GM23248 (cell line): ENCODE data around the gene BRINP3. TPM values are rescaled to one million over a fixed set of nuclear protein-coding genes. Genes with fewer than 3 reads are reported as not detected.

Experiments
- DNase-seq: peaks from one replicate; pipeline ENCODE4 v3.0.0-alpha.2; 2015
- H2AFZ ChIP-seq: fragments of 200-600 bp; sonication (generic); 2 replicates; pipeline ENCODE4 v1.6.1; 2016; ENCODE audit warnings: antibody characterized with exemption
- H3F3A ChIP-seq: fragments of 200-600 bp; sonication (generic); 2 replicates; pipeline ENCODE4 v1.6.1; 2016; ENCODE audit warnings: mild to moderate bottlenecking, antibody characterized with exemption, mixed run types; ENCODE audit not compliant: insufficient read depth
- H3K27ac ChIP-seq: fragments of 200-600 bp; sonication (generic); 2 replicates; pipeline ENCODE4 v1.5.1; 2016; ENCODE audit warnings: mild to moderate bottlenecking
- H3K27me3 ChIP-seq: fragments of 200-600 bp; sonication (generic); replicated peaks from 2 replicates; pipeline ENCODE4 v1.6.1; 2016; ENCODE audit warnings: mild to moderate bottlenecking; ENCODE audit not compliant: insufficient read depth
- H3K36me3 ChIP-seq: fragments of 200-600 bp; sonication (generic); 2 replicates; pipeline ENCODE4 v1.6.1; 2016; ENCODE audit warnings: low read depth, mild to moderate bottlenecking
- H3K4me1 ChIP-seq: fragments of 200-600 bp; sonication (generic); 2 replicates; pipeline ENCODE4 v1.6.1; 2016; ENCODE audit warnings: mild to moderate bottlenecking; ENCODE audit not compliant: insufficient read depth
- H3K4me2 ChIP-seq: fragments of 200-600 bp; sonication (generic); one replicate; pipeline ENCODE4 v1.6.1; 2016; ENCODE audit warnings: mild to moderate bottlenecking; ENCODE audit not compliant: unreplicated experiment
- H3K4me3 ChIP-seq: fragments of 200-600 bp; sonication (generic); 2 replicates; pipeline ENCODE4 v1.5.1; 2016; ENCODE audit warnings: mild to moderate bottlenecking
- H3K79me2 ChIP-seq: fragments of 200-600 bp; sonication (generic); 2 replicates; pipeline ENCODE4 v1.6.1; 2016; ENCODE audit warnings: mild to moderate bottlenecking; ENCODE audit not compliant: insufficient read depth
- H3K9ac ChIP-seq: fragments of 200-600 bp; sonication (generic); 2 replicates; pipeline ENCODE4 v1.6.1; 2016; ENCODE audit warnings: mild to moderate bottlenecking
- H3K9me2 ChIP-seq: fragments of 200-600 bp; sonication (generic); 2 replicates; pipeline ENCODE4 v1.6.1; 2016; ENCODE audit warnings: mixed run types, mild to moderate bottlenecking, moderate library complexity; ENCODE audit not compliant: insufficient read depth
- H3K9me3 ChIP-seq: fragments of 200-600 bp; sonication (generic); one replicate; pipeline ENCODE4 v1.6.1; 2017; ENCODE audit warnings: low read depth
- H4K20me1 ChIP-seq: fragments of 200-600 bp; sonication (generic); 2 replicates; pipeline ENCODE4 v1.6.0; 2016; ENCODE audit not compliant: insufficient read depth
- EZH2 ChIP-seq: fragments of 200-600 bp; sonication (generic); IDR thresholded peaks from 2 replicates; pipeline ENCODE4 v1.6.1; 2018; ENCODE audit warnings: antibody characterized with exemption, mild to moderate bottlenecking; ENCODE audit not compliant: insufficient read depth, poor library complexity, severe bottlenecking
- EZH2phosphoT487 ChIP-seq: fragments of 200-600 bp; sonication (generic); IDR thresholded peaks from 2 replicates; pipeline ENCODE4 v1.6.1; 2018; ENCODE audit warnings: antibody characterized with exemption, moderate library complexity, mild to moderate bottlenecking, low read depth; ENCODE audit not compliant: insufficient read depth
- WGBS, 2 experiments: methylation state at CpG; one replicate each; pipeline ENCODE4 v1.1.6; 2015 to 2017; ENCODE audit warnings: low lambda C conversion rate in 2 of 2, low coverage in 1 of 2; ENCODE audit errors: missing lambda C conversion rate in 2 of 2; 5-methylcytosine and 5-hydroxymethylcytosine counted together
- in situ Hi-C: fragments of 300-500 bp; cut with MboI; formaldehyde crosslinking; loops from 2 replicates; pipeline ENCODE4 v1.15.0; 2020
- polyA plus RNA-seq: library from polyadenylated mRNA; unstranded; fragments of >200 nt; fragmentation: Nextera tagmentation; extraction: Ambion mirVana; gene quantifications from 2 replicates; pipeline ENCODE4 v1.2.1, GENCODE V29; 2016
- total RNA-seq: library from RNA; depleted of rRNA; stranded (reverse); fragments of >200 nt; shearing (Covaris generic); gene quantifications from 2 replicates; pipeline ENCODE4 v1.2.3, GENCODE V29; 2014

Gene BRINP3
- total and polyA plus RNA-seq, 2 experiments from 2014 or later: not detected

- no peaks in the 10 kb centered on the region for H3K79me2 ChIP-seq
- no peak for TF ChIP-seq EZH2phosphoT487
- TF ChIP-seq EZH2: no peak
- 30 to 34% methylated on average over 4 of the region's 4 CpGs for WGBS, 2 experiments
- H3K9me2 ChIP-seq: no peaks in the 10 kb centered on the region
- H3K4me1 ChIP-seq: no peaks in the 10 kb centered on the region
- H3K4me3 ChIP-seq: no peak overlapping the region
- H2AFZ ChIP-seq: no peak overlapping the region
- H3K9ac ChIP-seq: no peak overlapping the region
- H4K20me1 ChIP-seq: no peaks in the 10 kb centered on the region
- H3K27me3 ChIP-seq: no peaks in the 10 kb centered on the region
- H3K27ac ChIP-seq: no peak overlapping the region
- no peak for DNase-seq
- in situ Hi-C loops: no loop called here
- H3K36me3 ChIP-seq: no peaks in the 10 kb centered on the region
- no peaks in the 10 kb centered on the region for H3F3A ChIP-seq
- H3K4me2 ChIP-seq: no peak overlapping the region
- no peaks in the 10 kb centered on the region for H3K9me3 ChIP-seq
Observed at GRCh38 chr1:190494451-190494850, 16.8 kb upstream of the BRINP3 start.

GRCh38 chr1:190491404-190491803, 13.7 kb upstream of the BRINP3 start:
- H3K4me1 ChIP-seq: no peaks in the 10 kb centered on the region
- DNase-seq: no peak
- no peaks in the 10 kb centered on the region for H3K9me2 ChIP-seq
- no peak overlapping the region for H3K27ac ChIP-seq
- H3K79me2 ChIP-seq: no peaks in the 10 kb centered on the region
- no peaks in the 10 kb centered on the region for H3K27me3 ChIP-seq
- no peak overlapping the region for H3K4me2 ChIP-seq
- in situ Hi-C loops: no loop called here
- no peak overlapping the region for H2AFZ ChIP-seq
- H3K36me3 ChIP-seq: no peaks in the 10 kb centered on the region
- TF ChIP-seq EZH2: no peak
- TF ChIP-seq EZH2phosphoT487: no peak
- H3K4me3 ChIP-seq: no peak overlapping the region
- H3K9ac ChIP-seq: no peak overlapping the region
- H3K9me3 ChIP-seq: no peaks in the 10 kb centered on the region
- 22 to 26% methylated on average over 2 of the region's 2 CpGs for WGBS, 2 experiments
- no peaks in the 10 kb centered on the region for H4K20me1 ChIP-seq
- no peaks in the 10 kb centered on the region for H3F3A ChIP-seq

GRCh38 chr1:190484045-190484444, 6.4 kb upstream of the BRINP3 start:
- H3K27me3 ChIP-seq: 0 out of 2 replicates have a peak, but pooled peaks cover under 1% of the 10 kb centered on the region
- H3K27ac ChIP-seq: no peak overlapping the region
- no peaks in the 10 kb centered on the region for H3F3A ChIP-seq
- no peak overlapping the region for H2AFZ ChIP-seq
- no peak overlapping the region for H3K9ac ChIP-seq
- no peaks in the 10 kb centered on the region for H4K20me1 ChIP-seq
- TF ChIP-seq EZH2 (no peak), EZH2phosphoT487 (no peak)
- no peaks in the 10 kb centered on the region for H3K9me3 ChIP-seq
- no peaks in the 10 kb centered on the region for H3K9me2 ChIP-seq
- H3K4me2 ChIP-seq: no peak overlapping the region
- WGBS, 2 experiments: 0 to 13% methylated on average over 1 of the region's 1 CpG
- in situ Hi-C loops: no loop called here
- no peaks in the 10 kb centered on the region for H3K4me1 ChIP-seq
- H3K36me3 ChIP-seq: no peaks in the 10 kb centered on the region
- no peaks in the 10 kb centered on the region for H3K79me2 ChIP-seq
- H3K4me3 ChIP-seq: no peak overlapping the region
- no peak for DNase-seq

- DNase-seq: no peak
- Histone ChIP-seq H3K27me3 (0 out of 2 replicates have a peak, but pooled peaks cover 10% of the 10 kb centered on the region), H3K79me2 (no peaks in the 10 kb centered on the region), H3K4me3 (no peak overlapping the region), H3K4me2 (no peak overlapping the region), H3K9me3 (no peaks in the 10 kb centered on the region), H3K36me3 (no peaks in the 10 kb centered on the region), H3K9me2 (no peaks in the 10 kb centered on the region), H2AFZ (no peak overlapping the region), H4K20me1 (no peaks in the 10 kb centered on the region), H3K27ac (no peak overlapping the region), H3K4me1 (no peaks in the 10 kb centered on the region), H3K9ac (no peak overlapping the region), H3F3A (no peaks in the 10 kb centered on the region)
- TF ChIP-seq EZH2: no peak
- no peak for TF ChIP-seq EZH2phosphoT487
- in situ Hi-C loops: no loop called here
Observed at GRCh38 chr1:190480231-190480630, 2.6 kb upstream of the BRINP3 start.

- Histone ChIP-seq H3K4me3 (no peak overlapping the region), H3K9me3 (no peaks in the 10 kb centered on the region)
Observed at GRCh38 chr1:190479516-190479915, 1.9 kb upstream of the BRINP3 start.

More at GRCh38 chr1:190479516-190479915, 1.9 kb upstream of the BRINP3 start:
- Histone ChIP-seq H3K4me1 (no peaks in the 10 kb centered on the region), H3K27ac (no peak overlapping the region), H3K79me2 (no peaks in the 10 kb centered on the region), H3K27me3 (0 out of 2 replicates have a peak, but pooled peaks cover 10% of the 10 kb centered on the region), H4K20me1 (no peaks in the 10 kb centered on the region), H2AFZ (no peak overlapping the region), H3K4me2 (no peak overlapping the region), H3K9me2 (no peaks in the 10 kb centered on the region), H3K36me3 (no peaks in the 10 kb centered on the region), H3F3A (no peaks in the 10 kb centered on the region), H3K9ac (no peak overlapping the region)
- TF ChIP-seq EZH2: no peak
- no peak for TF ChIP-seq EZH2phosphoT487
- in situ Hi-C loops: no loop called here
- WGBS, 2 experiments: 21 to 25% methylated on average over 4 of the region's 4 CpGs
- no peak for DNase-seq
